HG02642 (cell line): Measurements from ENCODE around the gene HMGB3.

Source experiments
- ATAC-seq: cut with Tn5 transposase; IDR thresholded peaks from one replicate; pipeline ENCODE4 v1.9.1; 2021; ENCODE audit warnings: mild to moderate bottlenecking; ENCODE audit not compliant: unreplicated experiment, poor library complexity

The HMGB3 gene

DNA sequence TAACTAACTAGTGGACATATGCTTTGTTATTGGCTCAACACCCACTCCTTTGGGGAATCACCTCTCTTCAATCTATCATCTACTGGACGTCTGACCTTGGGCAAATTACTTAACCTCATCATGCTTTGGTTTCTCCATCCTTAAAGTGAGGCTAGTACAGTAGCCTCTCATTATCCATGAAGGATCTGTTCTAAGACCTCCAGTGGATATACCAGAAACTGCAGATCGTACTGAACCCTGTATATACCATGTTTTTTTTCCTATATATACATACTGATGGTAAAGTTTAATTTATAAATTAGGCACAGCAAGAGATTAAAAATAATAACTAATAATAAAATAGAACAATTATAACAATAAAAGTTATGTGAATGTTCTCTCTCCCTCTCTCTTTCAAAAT, 56.2 kb downstream of the HMGB3 start:
- no peak for ATAC-seq
